K562 (cell line): ENCODE measurements around the gene MRPL58. TPM values are rescaled to one million over a fixed set of nuclear protein-coding genes. Genes with fewer than 3 reads are reported as not detected.
A peak's percentile ranks its signal among the peaks of the same experiment; 100 is the strongest.

ENCODE experiments used
- ATAC-seq: fragments of 200-7000 bp; cut with Tn5 transposase; 3 replicates; pipeline ENCODE4 v1.9.1; 2020; ENCODE audit warnings: moderate library complexity
- BruUV-seq: library from RNA; stranded (reverse); fragments of 400-500 nt; replicated peaks from 2 replicates; lab custom pipeline; 2021; lab: Mats Ljungman, UMichigan
- CTCF ChIA-PET: fragments of 300-600 bp; formaldehyde crosslinking; extraction: SDS; loops from one replicate; lab custom pipeline; 2021; ENCODE audit warnings: low intra/inter-chr PET ratio; lab: Yijun Ruan, JAX
- POLR2A ChIA-PET: fragments of 300-600, 350-650 bp; sonication (Branson Sonifier 250); formaldehyde crosslinking; extraction: SDS; loops from one replicate; lab custom pipeline; 2021; ENCODE audit warnings: antibody characterized with exemption, inconsistent platforms; lab: Yijun Ruan, JAX
- DNase-seq, 4 experiments: peaks; one replicate each; pipeline versions ENCODE4 v3.0.0 to v3.0.0-alpha.2; 2011 to 2018; ENCODE audit warnings: low spot score in 3 of 4, mixed read lengths in 3 of 4; ENCODE audit errors: extremely low read depth in 1 of 4
- FAIRE-seq: peaks from 2 replicates; lab custom pipeline; 2011; peaks lifted over from hg19 to GRCh38; lab: Jason Lieb, UNC
- H2AFZ ChIP-seq: 2 replicates; pipeline ENCODE4 v1.6.0; 2011; ENCODE audit warnings: low read depth, low read length, control low read depth, inconsistent platforms
- H3K27ac ChIP-seq: fragments of 200-600 bp; 3 replicates; pipeline ENCODE4 v1.8.0; 2011; ENCODE audit warnings: low read depth, mild to moderate bottlenecking, control low read depth, inconsistent platforms, low read length, moderate library complexity, mixed read lengths; ENCODE audit errors: extremely low read depth
- H3K27me3 ChIP-seq, 2 experiments: fragments of 300-600 bp in 1 of 2; 2 replicates in 1 of 2; 3 replicates in 1 of 2; pipeline versions ENCODE4 v1.6.0 to v1.8.0; 2011; ENCODE audit warnings: inconsistent platforms in 2 of 2, low read length in 2 of 2, mild to moderate bottlenecking in 1 of 2, mixed read lengths in 1 of 2, moderate library complexity in 1 of 2; ENCODE audit not compliant: control insufficient read depth in 2 of 2, insufficient read depth in 2 of 2
- H3K36me3 ChIP-seq: fragments of 300-600 bp; 3 replicates; pipeline ENCODE4 v1.8.0; 2011; ENCODE audit warnings: mild to moderate bottlenecking, low read length, inconsistent platforms; ENCODE audit not compliant: control insufficient read depth, insufficient read depth
- H3K4me1 ChIP-seq, 2 experiments: fragments of 200-600 bp in 1 of 2; replicated peaks in 1 of 2; 2 replicates in 1 of 2; 3 replicates in 1 of 2; pipeline versions ENCODE4 v1.5.1 to v1.8.0; 2011; ENCODE audit warnings: inconsistent platforms in 2 of 2, low read length in 2 of 2, mild to moderate bottlenecking in 1 of 2, mixed read lengths in 1 of 2, moderate library complexity in 1 of 2; ENCODE audit not compliant: control insufficient read depth in 2 of 2, insufficient read depth in 2 of 2
- H3K4me2 ChIP-seq: 2 replicates; pipeline ENCODE4 v1.6.1; 2011; ENCODE audit warnings: low read length, control low read depth, inconsistent platforms, mixed read lengths; ENCODE audit not compliant: insufficient read depth
- H3K4me3 ChIP-seq: fragments of 200-600 bp; sonication (generic), shearing (Covaris generic); 2 replicates; pipeline ENCODE4 v1.5.1; 2016; ENCODE audit warnings: control low read depth, inconsistent platforms
- H3K79me2 ChIP-seq: fragments of 200-600 bp; 3 replicates; pipeline ENCODE4 v1.8.0; 2011; ENCODE audit warnings: low read length, inconsistent platforms; ENCODE audit not compliant: control insufficient read depth, insufficient read depth
- H3K9ac ChIP-seq, 2 experiments: 2 replicates each; pipeline versions ENCODE4 v1.6.0 to v1.6.1; 2011; ENCODE audit warnings: low read depth in 2 of 2, low read length in 2 of 2, control low read depth in 1 of 2, inconsistent platforms in 1 of 2, mild to moderate bottlenecking in 1 of 2, mixed read lengths in 1 of 2; ENCODE audit not compliant: insufficient read depth in 1 of 2
- H3K9me1 ChIP-seq: one replicate; pipeline ENCODE4 v1.6.0; 2011; ENCODE audit warnings: inconsistent platforms, mild to moderate bottlenecking, low read length, moderate library complexity; ENCODE audit not compliant: control insufficient read depth, insufficient read depth
- H3K9me3 ChIP-seq: replicated peaks from 2 replicates; pipeline ENCODE4 v1.5.1; 2011; ENCODE audit warnings: low read depth, low read length, inconsistent platforms; ENCODE audit not compliant: control insufficient read depth, insufficient read depth
- H4K20me1 ChIP-seq: replicated peaks from 2 replicates; pipeline ENCODE4 v1.6.1; 2011; ENCODE audit warnings: low read length, inconsistent platforms, mixed read lengths; ENCODE audit not compliant: control insufficient read depth, insufficient read depth
- BHLHE40 ChIP-seq: IDR thresholded peaks from 2 replicates; pipeline ENCODE4 v1.6.1; 2011; ENCODE audit warnings: low read length, improper control_type of control experiment
- BRD9 ChIP-seq: fragments of 450-650 bp; IDR thresholded peaks from 2 replicates; pipeline ENCODE4 v1.6.1; 2018; ENCODE audit warnings: low read depth; ENCODE audit not compliant: partially characterized antibody
- FOXP1 ChIP-seq: sonication (generic); formaldehyde crosslinking; IDR thresholded peaks from 2 replicates; pipeline ENCODE4 v1.8.0; 2022; ENCODE audit warnings: mild to moderate bottlenecking, missing genetic modification reagents
- POLR2G ChIP-seq: fragments of 200-400 bp; formaldehyde crosslinking; IDR thresholded peaks from 2 replicates; pipeline ENCODE4 v1.6.1; 2017; ENCODE audit warnings: low read depth, mild to moderate bottlenecking, antibody characterized with exemption, low read length, moderate library complexity
- SIX5 ChIP-seq, 2 experiments: IDR thresholded peaks; 2 replicates each; pipeline ENCODE4 v1.6.1; 2011; ENCODE audit warnings: low read length in 2 of 2, borderline replicate concordance in 1 of 2, low read depth in 1 of 2, mild to moderate bottlenecking in 1 of 2, moderate library complexity in 1 of 2; ENCODE audit not compliant: insufficient read depth in 1 of 2
- TAF1 ChIP-seq: IDR thresholded peaks from 2 replicates; pipeline ENCODE4 v1.6.1; 2011; ENCODE audit warnings: mild to moderate bottlenecking, low read length, moderate library complexity; ENCODE audit not compliant: insufficient read depth, control insufficient read depth, severe bottlenecking; ENCODE audit errors: extremely low read depth
- TBL1XR1 ChIP-seq, 2 experiments: IDR thresholded peaks; 2 replicates each; pipeline ENCODE4 v1.6.1; 2012; ENCODE audit warnings: improper control_type of control experiment in 2 of 2, low read length in 2 of 2, mild to moderate bottlenecking in 1 of 2
- ZNF436 ChIP-seq: fragments of 250-450, 450-650 bp; sonication (Bioruptor Pico); formaldehyde crosslinking; IDR thresholded peaks from 2 replicates; pipeline ENCODE4 v1.7.0; 2020; ENCODE audit warnings: mild to moderate bottlenecking
- ZSCAN29 ChIP-seq: fragments of 450-650 bp; IDR thresholded peaks from 2 replicates; pipeline ENCODE4 v1.6.1; 2017
- WGBS: fragments of 100-300 bp; shearing (Covaris generic); methylation state at CpG from one replicate; pipeline ENCODE4 v1.1.6; 2016; ENCODE audit warnings: low coverage, mixed read lengths; ENCODE audit not compliant: insufficient coverage; ENCODE audit errors: missing lambda C conversion rate; 5-methylcytosine and 5-hydroxymethylcytosine counted together
- in situ Hi-C: fragments of 300-500 bp; cut with MboI; formaldehyde crosslinking; loops from 4 replicates; pipeline ENCODE4 v1.15.0; 2018; ENCODE audit warnings: inconsistent platforms, mixed read lengths
- intact Hi-C: fragments of 100-400 bp; cut with micrococcal nuclease; formaldehyde crosslinking; loops from 2 replicates; pipeline ENCODE4 v1.14.2; 2022
- polyA plus RNA-seq, 8 experiments: library from polyadenylated mRNA; depleted of rRNA in 4 of 8; stranded (reverse) in 5 of 8; unstranded in 3 of 8; fragments of >200 nt; fragmentation: Nextera tagmentation in 2 of 8; fragmentation: Illumina TruSeq in 1 of 8; extraction: Ambion mirVana in 2 of 8; extraction: Trizol in 1 of 8; gene quantifications; 2 replicates each; pipeline versions ENCODE4 v1.2.1 to v1.2.3, GENCODE V29; 2011 to 2014; ENCODE audit warnings: inconsistent platforms in 1 of 8, missing spikeins in 1 of 8
- total RNA-seq, 7 experiments: library from RNA; depleted of rRNA in 6 of 7; stranded (reverse); fragments of >200 nt in 6 of 7; fragmentation: Illumina TruSeq in 2 of 7; extraction: Trizol in 2 of 7; gene quantifications; 2 replicates each; pipeline versions ENCODE4 v1.2.1 to v1.2.3, GENCODE V29; 2011 to 2021; ENCODE audit warnings: low replicate concordance in 1 of 7
- TF ChIP-seq, protein P1 (sequence below): sonication (generic); formaldehyde crosslinking; IDR thresholded peaks from 2 replicates; pipeline ENCODE4 v1.8.1; 2023; ENCODE audit warnings: mild to moderate bottlenecking, missing genetic modification reagents
- TF ChIP-seq, protein P2 (sequence below): fragments of 250-450 bp; sonication (Bioruptor Pico); IDR thresholded peaks from 2 replicates; pipeline ENCODE4 v1.8.0; 2021; ENCODE audit warnings: borderline replicate concordance, mild to moderate bottlenecking, moderate library complexity; ENCODE audit not compliant: poor library complexity, severe bottlenecking
- TF ChIP-seq, protein P3 (sequence below): fragments of 450-650 bp; IDR thresholded peaks from 2 replicates; pipeline ENCODE4 v1.6.1; 2016; ENCODE audit warnings: mild to moderate bottlenecking

MRPL58 gene
- total and polyA plus RNA-seq, 9 of the 15 experiments (the other 6 are each of a cell fraction or from before 2014, with no cell fraction given) = 30.8 to 107 (median 72.4) TPM

DNA sequence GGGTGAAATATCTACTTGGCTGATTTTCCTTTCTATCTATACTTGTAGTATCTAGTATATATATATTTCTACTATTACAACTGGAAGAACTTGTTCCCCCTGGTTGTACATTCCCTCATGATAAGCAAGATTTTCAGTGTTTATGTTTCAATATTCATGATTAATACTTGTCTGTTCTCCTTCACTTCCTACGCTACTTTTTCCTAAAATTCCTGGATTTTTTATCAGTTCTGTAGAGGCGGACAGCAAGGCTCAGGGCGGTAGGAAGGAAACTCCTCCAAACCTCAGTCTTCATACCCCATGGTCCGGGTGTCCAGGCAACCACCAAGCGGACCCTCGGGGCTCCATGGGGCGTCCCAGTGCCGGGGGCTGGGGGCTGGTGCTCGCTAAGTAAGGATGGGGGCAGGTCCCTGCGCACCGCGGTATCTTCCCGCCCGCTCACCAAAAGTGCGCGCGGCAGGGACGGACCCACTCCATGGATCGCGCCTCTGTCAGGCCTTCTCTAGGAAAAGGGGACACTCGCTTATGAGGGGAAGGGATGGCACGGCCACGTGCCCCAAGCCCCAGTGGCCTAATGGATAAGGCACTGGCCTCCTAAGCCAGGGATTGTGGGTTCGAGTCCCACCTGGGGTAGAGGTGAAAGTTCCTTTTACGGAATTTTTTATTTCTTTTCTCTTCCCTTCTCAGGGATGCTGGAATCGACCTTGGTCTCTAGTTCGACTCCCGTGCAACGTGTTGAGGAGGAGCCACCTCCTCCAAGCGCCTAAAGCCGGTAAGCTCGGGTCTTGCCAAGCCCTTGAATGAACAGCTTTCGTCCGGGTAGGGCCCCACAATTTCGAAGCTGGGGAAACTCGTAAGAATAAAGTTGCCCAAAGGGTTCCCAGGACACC, 21.1 kb downstream of the MRPL58 start (continued):
- TF ChIP-seq BHLHE40 (peak; percentile 88), TAF1 (no peak), ZNF436 (0 out of 2 replicates have a peak, but pooled peaks have one; percentile 27), TBL1XR1 (IDR thresholded peaks at IDR 0.05; ENCODE audit: low read length in 2 of 2) (peak; percentile 55 to 96; a peak in 3 of 4 replicates)
- TF ChIP-seq, protein P1, sequence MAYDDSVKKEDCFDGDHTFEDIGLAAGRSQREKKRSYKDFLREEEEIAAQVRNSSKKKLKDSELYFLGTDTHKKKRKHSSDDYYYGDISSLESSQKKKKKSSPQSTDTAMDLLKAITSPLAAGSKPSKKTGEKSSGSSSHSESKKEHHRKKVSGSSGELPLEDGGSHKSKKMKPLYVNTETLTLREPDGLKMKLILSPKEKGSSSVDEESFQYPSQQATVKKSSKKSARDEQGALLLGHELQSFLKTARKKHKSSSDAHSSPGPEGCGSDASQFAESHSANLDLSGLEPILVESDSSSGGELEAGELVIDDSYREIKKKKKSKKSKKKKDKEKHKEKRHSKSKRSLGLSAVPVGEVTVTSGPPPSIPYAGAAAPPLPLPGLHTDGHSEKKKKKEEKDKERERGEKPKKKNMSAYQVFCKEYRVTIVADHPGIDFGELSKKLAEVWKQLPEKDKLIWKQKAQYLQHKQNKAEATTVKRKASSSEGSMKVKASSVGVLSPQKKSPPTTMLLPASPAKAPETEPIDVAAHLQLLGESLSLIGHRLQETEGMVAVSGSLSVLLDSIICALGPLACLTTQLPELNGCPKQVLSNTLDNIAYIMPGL (CRISPR knock-in tag) = peak; percentile 96

DNA sequence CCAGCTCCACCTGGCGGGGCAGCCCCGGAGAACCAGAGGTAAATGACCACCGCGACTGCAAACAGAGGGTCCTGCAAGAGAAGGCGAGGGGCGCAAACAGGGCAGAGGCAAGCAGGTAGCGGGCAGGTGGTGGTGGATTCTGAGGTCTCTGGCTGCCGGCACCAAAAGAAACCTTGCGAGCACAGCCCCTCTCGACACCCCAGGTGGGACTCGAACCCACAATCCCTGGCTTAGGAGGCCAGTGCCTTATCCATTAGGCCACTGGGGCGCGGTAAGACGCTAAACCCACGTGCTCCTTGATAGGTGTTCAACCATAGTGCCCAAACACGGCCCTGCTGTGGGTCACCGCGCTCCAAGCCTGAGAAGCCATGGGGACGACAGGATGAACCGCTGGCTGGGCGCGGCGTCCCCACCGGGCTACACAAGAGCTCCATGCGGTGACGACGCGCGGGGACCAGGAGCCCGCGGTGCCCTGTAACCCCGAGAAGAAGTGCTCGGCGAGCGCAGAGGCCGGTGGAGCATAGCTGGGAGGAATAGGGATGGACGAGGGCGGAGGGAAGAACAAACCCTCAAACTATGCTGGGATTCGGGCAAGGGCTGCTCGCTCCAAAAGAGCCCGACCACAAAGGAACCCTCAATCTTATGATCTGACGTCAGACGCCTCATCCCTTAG, 21.9 kb downstream of the MRPL58 start:
- ChIA-PET CTCF (interaction anchor here (0.7 to 0.9 kb wide), 2 partner anchors 23 to 72 kb away, joined by 3 to 5 read pairs; no protein-coding TSS in a partner anchor), POLR2A (interaction anchor here (0.5 to 3.3 kb wide), 19 partner anchors 9 to 297 kb away, joined by 3 to 26 read pairs (median 5); partner anchors contain the start of genes ATP5PD, GGA3, JPT1 and KCTD2)
- under 1% methylated on average over 41 of the region's 43 CpGs for WGBS
- H3K9me1 ChIP-seq = no peaks in the 10 kb centered on the region
- H4K20me1 ChIP-seq = no peaks in the 10 kb centered on the region
- ATAC-seq = peak; percentile 72
- intact Hi-C loops (loop anchor here (10.0 kb wide), 1 partner anchor 160 kb away; the partner anchor contains the start of gene FDXR), in situ Hi-C loops (no loop called here)
- peak overlapping the region; percentile 69 for H3K4me3 ChIP-seq
- peak; percentile 49 for FAIRE-seq
- no peaks in the 10 kb centered on the region for H3K27me3 ChIP-seq
- no TSS peak for BruUV-seq
- H3K36me3 ChIP-seq = peaks cover 14% of the 10 kb centered on the region; the same call in 2 of the 3 replicates
- peak; percentile 65 to 96 (median 69) for DNase-seq
- peak overlapping the region; percentile 96 for H3K27ac ChIP-seq
- H3K9ac ChIP-seq = peak overlapping the region; percentile 95 to 96
- peaks cover 12% of the 10 kb centered on the region for H3K9me3 ChIP-seq
- no peaks in the 10 kb centered on the region for H3K79me2 ChIP-seq
- H3K4me2 ChIP-seq = peak overlapping the region; percentile 98
- H3K4me1 ChIP-seq = peaks cover 31% of the 10 kb centered on the region in 2 experiments
- H2AFZ ChIP-seq = peak overlapping the region; percentile 98
- peak; percentile 66; the same call in 1 of the 2 replicates for TF ChIP-seq ZSCAN29
- TF ChIP-seq SIX5 (IDR thresholded peaks at IDR 0.05; ENCODE audit: borderline replicate concordance in 1 of 2, insufficient read depth in 1 of 2, low read depth in 1 of 2, low read length in 2 of 2) = no peak
- peak in 1 of 2 experiments; percentile 94; a peak in 2 of 4 replicates for TF ChIP-seq TBL1XR1 (IDR thresholded peaks at IDR 0.05; ENCODE audit: low read length in 2 of 2)
- TF ChIP-seq, protein P2, sequence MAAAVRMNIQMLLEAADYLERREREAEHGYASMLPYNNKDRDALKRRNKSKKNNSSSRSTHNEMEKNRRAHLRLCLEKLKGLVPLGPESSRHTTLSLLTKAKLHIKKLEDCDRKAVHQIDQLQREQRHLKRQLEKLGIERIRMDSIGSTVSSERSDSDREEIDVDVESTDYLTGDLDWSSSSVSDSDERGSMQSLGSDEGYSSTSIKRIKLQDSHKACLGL (CRISPR knock-in tag) = peak; percentile 62
- peak; percentile 94; the same call in 1 of the 2 replicates for TF ChIP-seq FOXP1 (CRISPR knock-in tag)
- TF ChIP-seq BRD9 = peak; percentile 70
- peak; percentile 83 for TF ChIP-seq POLR2G
- TF ChIP-seq, protein P3, sequence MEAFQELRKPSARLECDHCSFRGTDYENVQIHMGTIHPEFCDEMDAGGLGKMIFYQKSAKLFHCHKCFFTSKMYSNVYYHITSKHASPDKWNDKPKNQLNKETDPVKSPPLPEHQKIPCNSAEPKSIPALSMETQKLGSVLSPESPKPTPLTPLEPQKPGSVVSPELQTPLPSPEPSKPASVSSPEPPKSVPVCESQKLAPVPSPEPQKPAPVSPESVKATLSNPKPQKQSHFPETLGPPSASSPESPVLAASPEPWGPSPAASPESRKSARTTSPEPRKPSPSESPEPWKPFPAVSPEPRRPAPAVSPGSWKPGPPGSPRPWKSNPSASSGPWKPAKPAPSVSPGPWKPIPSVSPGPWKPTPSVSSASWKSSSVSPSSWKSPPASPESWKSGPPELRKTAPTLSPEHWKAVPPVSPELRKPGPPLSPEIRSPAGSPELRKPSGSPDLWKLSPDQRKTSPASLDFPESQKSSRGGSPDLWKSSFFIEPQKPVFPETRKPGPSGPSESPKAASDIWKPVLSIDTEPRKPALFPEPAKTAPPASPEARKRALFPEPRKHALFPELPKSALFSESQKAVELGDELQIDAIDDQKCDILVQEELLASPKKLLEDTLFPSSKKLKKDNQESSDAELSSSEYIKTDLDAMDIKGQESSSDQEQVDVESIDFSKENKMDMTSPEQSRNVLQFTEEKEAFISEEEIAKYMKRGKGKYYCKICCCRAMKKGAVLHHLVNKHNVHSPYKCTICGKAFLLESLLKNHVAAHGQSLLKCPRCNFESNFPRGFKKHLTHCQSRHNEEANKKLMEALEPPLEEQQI = peak; percentile 88
